ENCODE measurements around the gene DDX17. TPM values are rescaled to one million over a fixed set of nuclear protein-coding genes. Genes with fewer than 3 reads are reported as not detected.

Gene DDX17
- polyA plus RNA-seq, 1 experiment: 426 TPM

DNA sequence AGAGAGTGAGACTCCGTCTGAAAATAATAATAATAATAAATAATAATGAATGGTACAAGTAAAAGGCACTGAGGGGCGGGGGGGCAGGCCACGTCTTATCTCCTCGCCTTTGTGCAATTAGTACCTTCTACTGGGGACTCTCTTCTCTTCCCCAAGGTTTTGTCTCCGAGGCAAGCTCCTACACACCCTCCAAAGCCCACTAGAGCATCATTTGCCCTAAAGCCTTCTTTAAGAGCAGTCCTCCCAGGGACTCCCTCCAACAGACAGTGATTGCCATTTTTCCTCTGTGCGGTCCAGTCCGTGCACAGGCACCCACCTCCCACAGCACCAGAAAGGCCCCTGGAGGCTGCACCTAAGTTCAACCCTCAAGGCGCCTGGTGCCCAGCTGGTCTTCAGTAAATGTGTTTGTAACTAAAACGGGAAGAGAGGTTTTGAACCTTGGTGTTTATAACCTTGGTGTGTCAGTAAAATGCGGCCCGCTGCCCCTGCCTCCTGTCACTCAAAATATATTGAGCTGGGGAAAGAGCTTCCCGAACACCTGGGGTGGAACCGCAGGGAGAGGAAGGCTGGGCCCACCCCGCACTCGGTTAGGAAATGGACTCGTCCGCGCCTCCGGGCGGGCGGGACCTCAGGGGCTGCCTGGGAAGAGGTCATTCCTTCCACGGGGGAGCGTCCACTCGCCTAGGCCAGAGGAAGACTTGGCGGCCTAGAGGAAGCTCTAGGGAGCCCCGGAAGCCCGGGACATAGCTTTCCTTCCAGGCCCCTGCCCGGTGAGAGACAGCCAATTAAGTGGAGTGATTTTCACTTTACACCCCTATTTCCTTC, 42.9 kb downstream of the DDX17 start:
- Histone ChIP-seq H3K4me3 (ENCODE audit: low read depth, low read length) (no peak overlapping the region), H3K27ac (ENCODE audit: low read depth, low read length) (no peak overlapping the region), H3K27me3 (ENCODE audit: control insufficient read depth, insufficient read depth, low read length) (peaks cover 38% of the 10 kb centered on the region), H3K9me3 (ENCODE audit: control insufficient read depth, insufficient read depth, low read length) (no peaks in the 10 kb centered on the region; the same call in 1 of the 2 replicates)
- ChIA-PET CTCF (no interaction called here), POLR2A (no interaction called here)
- TF ChIP-seq, protein P1, sequence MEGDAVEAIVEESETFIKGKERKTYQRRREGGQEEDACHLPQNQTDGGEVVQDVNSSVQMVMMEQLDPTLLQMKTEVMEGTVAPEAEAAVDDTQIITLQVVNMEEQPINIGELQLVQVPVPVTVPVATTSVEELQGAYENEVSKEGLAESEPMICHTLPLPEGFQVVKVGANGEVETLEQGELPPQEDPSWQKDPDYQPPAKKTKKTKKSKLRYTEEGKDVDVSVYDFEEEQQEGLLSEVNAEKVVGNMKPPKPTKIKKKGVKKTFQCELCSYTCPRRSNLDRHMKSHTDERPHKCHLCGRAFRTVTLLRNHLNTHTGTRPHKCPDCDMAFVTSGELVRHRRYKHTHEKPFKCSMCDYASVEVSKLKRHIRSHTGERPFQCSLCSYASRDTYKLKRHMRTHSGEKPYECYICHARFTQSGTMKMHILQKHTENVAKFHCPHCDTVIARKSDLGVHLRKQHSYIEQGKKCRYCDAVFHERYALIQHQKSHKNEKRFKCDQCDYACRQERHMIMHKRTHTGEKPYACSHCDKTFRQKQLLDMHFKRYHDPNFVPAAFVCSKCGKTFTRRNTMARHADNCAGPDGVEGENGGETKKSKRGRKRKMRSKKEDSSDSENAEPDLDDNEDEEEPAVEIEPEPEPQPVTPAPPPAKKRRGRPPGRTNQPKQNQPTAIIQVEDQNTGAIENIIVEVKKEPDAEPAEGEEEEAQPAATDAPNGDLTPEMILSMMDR (IDR thresholded peaks at IDR 0.05; ENCODE audit: low read depth, low read length): no peak
- DNase-seq (ENCODE audit: low read depth, low spot score): no peak

DNA sequence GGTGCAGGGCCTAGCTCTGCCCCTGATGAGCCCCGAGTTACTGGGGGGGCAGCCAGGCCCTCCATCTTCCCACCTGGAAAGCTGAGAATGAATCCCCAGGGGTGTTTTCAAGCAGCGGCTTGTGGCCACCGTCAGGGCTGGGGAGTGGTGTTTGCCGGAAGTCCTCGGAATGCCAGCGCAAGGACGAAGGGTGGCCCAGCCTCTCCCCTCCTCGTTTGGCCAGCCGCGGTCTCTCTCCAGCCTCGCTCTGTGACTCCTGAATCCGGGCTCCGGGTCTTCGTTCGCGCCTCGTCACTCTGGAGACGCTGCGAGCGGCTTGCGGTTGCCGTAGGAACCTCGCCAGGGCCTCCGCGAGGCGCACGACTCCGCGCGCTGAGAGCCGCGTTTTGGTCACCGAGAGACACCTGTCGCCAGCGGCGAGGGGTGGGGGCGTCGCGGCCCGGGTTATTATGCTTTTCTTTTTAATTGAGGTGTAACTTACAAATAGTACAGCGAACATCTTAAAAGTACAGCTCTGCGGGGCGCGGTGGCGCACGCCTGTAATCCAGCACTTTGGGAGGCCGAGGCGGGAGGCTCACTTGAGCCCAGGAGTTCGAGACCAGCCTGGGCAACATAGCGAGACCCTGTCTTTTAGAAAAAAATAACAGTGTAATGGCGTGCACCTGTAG, 44.6 kb downstream of the DDX17 start:
- Histone ChIP-seq H3K27ac (ENCODE audit: low read depth, low read length) (no peak overlapping the region), H3K27me3 (ENCODE audit: control insufficient read depth, insufficient read depth, low read length) (peaks cover 52% of the 10 kb centered on the region), H3K4me3 (ENCODE audit: low read depth, low read length) (no peak overlapping the region), H3K9me3 (ENCODE audit: control insufficient read depth, insufficient read depth, low read length) (no peaks in the 10 kb centered on the region)
- DNase-seq (ENCODE audit: low read depth, low spot score): peak; percentile 52
- CTCF ChIA-PET: interaction anchor here (0.8 kb wide), 1 partner anchor 111 kb away, joined by 3 read pairs; no protein-coding TSS in a partner anchor
- POLR2A ChIA-PET: interaction anchor here (0.7 kb wide), 2 partner anchors 19 to 60 kb away, joined by 3 to 4 read pairs; no protein-coding TSS in a partner anchor
- TF ChIP-seq, protein P1 (IDR thresholded peaks at IDR 0.05; ENCODE audit: low read depth, low read length): no peak

DNA sequence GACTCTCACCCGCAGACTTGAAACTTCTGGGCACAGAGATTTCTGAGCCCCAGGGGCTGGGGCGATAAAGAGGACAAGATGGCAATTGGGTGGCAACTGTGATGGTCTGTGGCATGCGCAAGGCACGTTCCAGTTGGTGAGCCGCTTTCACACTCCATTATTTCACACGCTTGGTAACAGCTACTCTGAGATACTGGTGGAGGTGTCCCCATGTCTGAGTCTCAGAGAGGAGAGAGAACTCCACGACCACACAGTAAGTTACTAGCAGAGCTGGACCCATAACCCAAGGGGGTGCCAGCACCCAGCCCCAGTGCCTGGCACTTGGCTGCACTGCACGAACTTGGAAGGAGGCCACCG, 45.1 kb downstream of the DDX17 start:
- POLR2A ChIA-PET: no interaction called here
- TF ChIP-seq, protein P1 (IDR thresholded peaks at IDR 0.05; ENCODE audit: low read depth, low read length): no peak
- Histone ChIP-seq H3K27me3 (ENCODE audit: control insufficient read depth, insufficient read depth, low read length) (peaks cover 57% of the 10 kb centered on the region), H3K9me3 (ENCODE audit: control insufficient read depth, insufficient read depth, low read length) (no peaks in the 10 kb centered on the region), H3K4me3 (ENCODE audit: low read depth, low read length) (no peak overlapping the region), H3K27ac (ENCODE audit: low read depth, low read length) (no peak overlapping the region)
- CTCF ChIA-PET: no interaction called here
- no peak for DNase-seq (ENCODE audit: low read depth, low spot score)

DNA sequence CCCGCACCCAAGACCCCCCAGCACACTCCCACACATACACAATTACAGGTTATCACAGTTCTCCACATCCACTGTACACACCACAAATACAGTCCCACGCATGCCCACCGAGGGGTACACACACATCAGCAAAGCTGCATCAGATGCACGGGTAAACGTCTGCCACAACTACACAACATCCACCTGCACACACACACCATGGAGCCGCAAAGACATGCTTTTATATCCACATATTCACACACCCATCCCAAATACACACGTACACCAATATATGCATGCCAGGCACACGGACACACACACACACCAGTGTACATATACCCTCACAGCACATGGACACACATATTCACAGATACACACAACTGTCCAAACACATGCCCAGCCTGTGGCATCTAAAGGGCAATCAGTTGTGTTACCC, 45.7 kb downstream of the DDX17 start:
- TF ChIP-seq, protein P1 (IDR thresholded peaks at IDR 0.05; ENCODE audit: low read depth, low read length): no peak
- no peak overlapping the region for H3K4me3 ChIP-seq (ENCODE audit: low read depth, low read length)
- no peak overlapping the region for H3K27ac ChIP-seq (ENCODE audit: low read depth, low read length)
- H3K9me3 ChIP-seq (ENCODE audit: control insufficient read depth, insufficient read depth, low read length): no peaks in the 10 kb centered on the region
- peaks cover 58% of the 10 kb centered on the region for H3K27me3 ChIP-seq (ENCODE audit: control insufficient read depth, insufficient read depth, low read length)
- ChIA-PET CTCF (no interaction called here), POLR2A (no interaction called here)
- DNase-seq (ENCODE audit: low read depth, low spot score): no peak

Measured in AG04450 (cell line).